Measurements from ENCODE around the gene TMEM183A.

TMEM183A gene

DNA sequence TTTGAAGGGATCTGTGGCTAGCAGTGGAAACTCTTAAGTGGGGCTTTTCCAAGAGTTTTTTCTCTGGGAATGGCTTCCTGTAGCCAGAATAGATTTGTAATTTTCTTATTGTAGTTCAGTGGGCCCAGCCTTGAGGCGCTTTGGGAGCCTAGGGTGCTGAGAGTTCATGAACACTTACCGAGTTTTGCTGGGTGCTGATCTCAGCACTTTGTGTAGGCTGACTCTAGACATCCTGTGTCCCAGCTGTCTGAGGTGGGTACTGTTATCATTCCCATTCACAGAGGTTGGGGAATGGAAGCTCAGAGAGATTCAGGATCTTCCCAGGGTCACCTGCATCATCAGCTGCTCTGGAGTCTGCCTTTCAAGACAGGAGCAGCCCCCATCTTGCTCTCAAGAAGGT, 26.1 kb downstream of the TMEM183A start:
- no peaks in the 10 kb centered on the region for H3K4me1 Mint-ChIP-seq (ENCODE audit: low read depth)
- H3K27ac Mint-ChIP-seq, result no peak overlapping the region
- no peak overlapping the region for H3K4me3 Mint-ChIP-seq
- no peaks in the 10 kb centered on the region for H3K36me3 Mint-ChIP-seq (ENCODE audit: low read depth)
- no peaks in the 10 kb centered on the region for H3K27me3 Mint-ChIP-seq
- H3K9me3 Mint-ChIP-seq, result no peaks in the 10 kb centered on the region

DNA sequence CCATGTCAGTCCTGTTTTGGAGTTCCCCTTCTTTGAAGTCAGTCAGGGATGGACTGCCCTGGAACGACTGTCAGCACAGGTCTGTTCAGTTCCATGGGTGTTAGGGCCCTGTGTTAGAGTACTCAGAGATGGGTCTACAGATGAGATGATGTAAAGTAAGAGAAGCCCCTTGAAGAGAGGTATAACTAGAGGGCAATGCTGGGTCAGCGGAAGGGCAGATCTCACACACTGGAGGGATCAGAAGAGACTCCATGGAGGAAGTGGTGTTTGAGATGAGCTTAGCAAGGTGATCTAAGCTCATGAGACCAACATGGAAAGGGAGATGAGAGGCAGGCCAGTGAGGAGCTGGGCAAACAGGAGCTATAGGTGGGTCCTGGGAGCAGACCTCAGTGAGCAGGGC, 26.7 kb downstream of the TMEM183A start:
- Mint-ChIP-seq H3K4me1 (ENCODE audit: low read depth) (no peaks in the 10 kb centered on the region), H3K4me3 (no peak overlapping the region), H3K27ac (no peak overlapping the region), H3K27me3 (no peaks in the 10 kb centered on the region), H3K9me3 (no peaks in the 10 kb centered on the region), H3K36me3 (ENCODE audit: low read depth) (no peaks in the 10 kb centered on the region)

DNA sequence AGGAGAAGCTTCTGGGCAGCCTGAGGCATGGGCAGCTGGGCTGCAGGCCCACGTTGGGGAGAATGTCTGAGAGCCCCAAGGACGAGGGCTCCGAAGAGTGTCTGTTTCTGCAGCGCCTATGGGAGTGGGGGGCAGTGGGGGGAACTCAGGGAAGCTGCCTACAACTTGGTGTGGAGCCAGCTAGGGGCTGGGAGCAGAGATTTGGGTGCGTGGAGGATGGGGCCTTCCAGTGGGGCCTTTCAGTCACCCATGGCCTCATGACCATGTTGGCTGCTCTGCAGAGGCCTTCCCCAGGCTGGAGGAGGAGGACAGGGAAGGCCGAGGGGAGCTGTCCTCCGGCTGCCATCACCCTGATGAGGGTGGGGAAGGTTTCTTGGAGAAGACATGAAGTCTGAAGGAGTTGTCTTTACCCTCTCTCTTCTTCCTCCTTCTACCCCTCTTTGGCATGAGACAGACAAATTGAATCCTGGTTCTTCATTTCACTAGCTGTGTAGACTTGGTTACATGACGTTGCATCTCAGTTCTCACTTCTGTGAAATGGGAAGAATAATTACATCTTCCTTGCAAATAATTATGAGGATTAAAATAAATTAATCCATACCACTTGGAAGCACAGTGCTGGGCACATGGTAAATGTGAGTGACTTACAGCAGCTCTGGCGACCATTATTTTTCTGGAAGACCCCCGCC, 27.4 kb downstream of the TMEM183A start:
- Mint-ChIP-seq H3K27me3 (peaks cover 5% of the 10 kb centered on the region), H3K27ac (no peak overlapping the region), H3K9me3 (no peaks in the 10 kb centered on the region), H3K4me3 (no peak overlapping the region), H3K4me1 (ENCODE audit: low read depth) (peaks cover 5% of the 10 kb centered on the region), H3K36me3 (ENCODE audit: low read depth) (peaks cover 4% of the 10 kb centered on the region)

DNA sequence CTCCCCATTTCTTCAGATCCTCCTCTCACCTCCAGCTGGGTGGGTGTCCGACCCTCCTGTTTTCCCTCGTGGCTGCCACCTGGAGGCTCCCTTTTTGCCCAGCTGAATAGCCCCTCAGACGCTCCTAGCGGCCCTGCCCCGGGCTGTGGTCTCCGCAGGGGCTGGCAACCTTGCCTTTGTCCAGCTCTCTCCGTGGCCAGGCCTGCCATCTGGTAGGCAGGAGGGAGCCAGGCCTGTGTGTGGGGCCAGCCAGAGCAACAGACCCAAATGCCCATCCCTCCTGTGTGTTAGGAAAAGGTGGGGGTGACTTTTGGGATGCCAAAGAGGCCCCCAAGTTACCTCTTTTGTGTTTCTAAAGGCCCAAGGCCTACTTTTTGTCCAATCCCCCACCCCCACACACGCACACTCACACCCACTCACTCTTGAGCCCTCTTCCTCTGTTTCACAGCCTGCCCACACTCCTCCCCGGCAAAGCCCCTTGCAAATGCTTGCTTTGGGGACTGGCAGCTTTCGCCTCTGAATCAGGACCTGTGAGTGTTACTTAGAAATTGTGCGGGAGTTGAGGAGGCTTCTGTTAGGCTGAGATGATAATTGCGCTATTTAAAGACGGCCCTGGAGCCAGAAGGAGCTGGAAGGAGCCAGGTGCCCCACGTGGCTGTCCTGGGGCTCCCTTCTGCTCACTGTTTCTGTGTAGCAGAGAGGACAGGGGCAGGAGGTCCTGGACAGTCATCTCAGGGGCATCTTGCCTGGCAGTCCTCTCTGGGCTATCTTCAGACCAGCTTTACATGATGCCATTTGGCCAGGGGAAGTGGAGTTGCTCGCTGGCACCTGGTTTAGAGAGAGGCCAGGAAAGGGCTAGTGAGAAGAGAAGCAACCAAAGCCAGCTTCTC, 28.2 kb downstream of the TMEM183A start:
- peaks cover 5% of the 10 kb centered on the region for H3K27me3 Mint-ChIP-seq
- peaks cover 5% of the 10 kb centered on the region for H3K4me1 Mint-ChIP-seq (ENCODE audit: low read depth)
- no peaks in the 10 kb centered on the region for H3K9me3 Mint-ChIP-seq
- no peak overlapping the region for H3K4me3 Mint-ChIP-seq
- peaks cover 4% of the 10 kb centered on the region for H3K36me3 Mint-ChIP-seq (ENCODE audit: low read depth)
- H3K27ac Mint-ChIP-seq, result no peak overlapping the region

DNA sequence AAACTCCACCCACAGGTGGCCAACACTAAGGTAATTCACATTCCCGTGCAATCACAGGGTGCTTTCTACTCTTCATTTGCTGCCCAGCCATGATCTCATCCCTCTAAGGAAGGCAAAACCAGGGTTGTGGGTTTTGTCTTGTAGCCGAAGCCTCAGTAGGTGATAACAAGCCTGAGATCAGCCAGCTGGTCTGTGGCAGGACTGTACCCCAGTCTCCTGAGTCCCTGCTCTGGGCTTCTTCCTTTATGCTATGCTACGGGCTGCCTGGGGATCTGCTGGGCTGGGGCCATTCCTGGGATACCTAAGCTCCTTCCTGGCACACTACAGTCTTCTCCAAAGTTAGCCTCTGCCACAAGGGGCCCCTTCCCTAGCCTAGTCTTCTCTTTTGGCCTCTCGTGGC, 29.0 kb downstream of the TMEM183A start:
- Mint-ChIP-seq H3K4me3 (no peak overlapping the region), H3K36me3 (ENCODE audit: low read depth) (peaks cover 4% of the 10 kb centered on the region), H3K4me1 (ENCODE audit: low read depth) (peaks cover 5% of the 10 kb centered on the region), H3K27ac (no peak overlapping the region), H3K9me3 (no peaks in the 10 kb centered on the region), H3K27me3 (peaks cover 5% of the 10 kb centered on the region)

DNA sequence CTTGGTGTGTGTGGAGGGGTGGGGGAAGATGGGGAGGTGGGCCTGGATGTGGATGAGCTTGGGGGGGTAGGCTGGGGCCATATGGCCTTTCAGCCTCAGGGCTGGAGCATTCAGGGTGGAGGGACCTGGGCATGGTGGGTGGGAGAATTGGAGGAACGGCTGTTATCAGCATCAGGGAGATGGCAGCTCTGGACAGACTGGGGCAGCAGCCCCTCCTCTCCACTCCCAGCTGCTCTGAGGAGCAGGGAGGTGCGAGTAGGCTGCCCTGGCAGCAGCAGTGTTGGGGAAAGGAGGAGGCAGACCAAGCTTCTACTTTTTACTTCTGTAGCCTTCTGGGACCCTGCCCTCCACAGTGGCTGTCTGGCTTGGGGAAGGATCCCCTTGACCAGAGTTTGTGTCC, 29.4 kb downstream of the TMEM183A start:
- H3K27ac Mint-ChIP-seq, result no peak overlapping the region
- H3K27me3 Mint-ChIP-seq, result peaks cover 5% of the 10 kb centered on the region
- H3K4me1 Mint-ChIP-seq (ENCODE audit: low read depth), result peaks cover 5% of the 10 kb centered on the region
- H3K36me3 Mint-ChIP-seq (ENCODE audit: low read depth), result peaks cover 4% of the 10 kb centered on the region
- H3K9me3 Mint-ChIP-seq, result no peaks in the 10 kb centered on the region
- no peak overlapping the region for H3K4me3 Mint-ChIP-seq

DNA sequence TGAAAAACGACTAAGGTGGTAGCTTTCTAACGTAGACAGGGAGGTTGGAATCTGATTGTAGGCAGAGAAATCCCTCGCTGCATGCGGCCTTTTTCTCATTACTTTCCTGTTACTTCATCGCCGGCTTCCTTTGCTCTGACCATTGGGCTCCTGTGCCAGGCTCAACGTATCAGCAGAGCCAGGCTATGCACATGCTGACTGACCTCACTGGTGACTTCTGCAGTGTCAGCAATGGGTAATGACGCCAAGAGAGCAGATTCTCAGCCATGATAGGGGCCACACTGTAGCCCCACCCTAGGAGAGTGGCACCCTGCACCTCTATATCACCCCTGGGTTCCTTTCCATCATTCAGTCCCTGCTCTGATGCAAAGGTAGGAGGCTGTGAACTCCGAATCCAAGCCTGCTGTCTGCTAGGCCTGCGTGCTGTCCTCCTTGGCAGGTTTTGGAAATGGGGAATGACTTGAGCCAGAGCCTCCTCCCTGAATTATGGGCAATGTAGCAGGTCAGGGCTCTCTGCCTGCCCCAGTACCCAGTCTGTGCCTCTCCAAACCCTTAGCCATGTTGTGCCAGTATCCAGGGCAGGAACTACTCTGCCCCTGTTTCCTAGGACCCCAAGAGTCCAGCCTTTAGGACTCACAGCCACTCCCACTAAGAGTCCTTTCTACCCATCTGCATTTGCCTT, 30.5 kb downstream of the TMEM183A start:
- H3K27ac Mint-ChIP-seq, result no peak overlapping the region
- H3K36me3 Mint-ChIP-seq (ENCODE audit: low read depth), result peaks cover 4% of the 10 kb centered on the region
- peaks cover 5% of the 10 kb centered on the region for H3K4me1 Mint-ChIP-seq (ENCODE audit: low read depth)
- no peaks in the 10 kb centered on the region for H3K9me3 Mint-ChIP-seq
- H3K27me3 Mint-ChIP-seq, result peaks cover 5% of the 10 kb centered on the region
- no peak overlapping the region for H3K4me3 Mint-ChIP-seq

DNA sequence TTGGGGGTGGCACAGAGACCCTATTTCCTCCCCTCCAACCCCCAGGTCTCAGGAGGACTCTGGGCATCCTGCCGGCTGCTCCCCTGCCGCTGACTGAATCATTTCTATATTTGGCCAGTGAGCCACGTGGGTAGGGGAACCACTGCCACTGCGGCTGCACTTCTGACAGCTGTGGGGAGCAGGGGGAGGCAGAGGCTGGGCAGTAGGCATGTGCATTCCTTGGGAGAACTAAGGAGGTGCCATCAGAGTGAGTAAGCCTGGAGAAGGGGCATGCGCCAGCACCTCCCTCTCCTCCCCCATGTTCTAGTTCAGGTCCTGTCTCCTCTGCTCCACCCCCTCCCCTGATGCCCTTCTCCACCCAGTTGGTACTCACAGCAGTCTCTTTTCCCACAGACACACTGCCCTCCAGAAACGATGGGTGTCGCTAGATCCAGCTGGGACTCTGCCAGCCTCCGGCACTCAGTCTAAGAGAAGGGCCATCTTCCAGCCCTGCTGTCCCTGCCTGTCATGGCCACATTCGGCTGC, 31.1 kb downstream of the TMEM183A start:
- Mint-ChIP-seq H3K4me3 (no peak overlapping the region), H3K9me3 (no peaks in the 10 kb centered on the region), H3K36me3 (ENCODE audit: low read depth) (peaks cover 4% of the 10 kb centered on the region), H3K27ac (no peak overlapping the region), H3K27me3 (peaks cover 5% of the 10 kb centered on the region), H3K4me1 (ENCODE audit: low read depth) (peaks cover 5% of the 10 kb centered on the region)

DNA sequence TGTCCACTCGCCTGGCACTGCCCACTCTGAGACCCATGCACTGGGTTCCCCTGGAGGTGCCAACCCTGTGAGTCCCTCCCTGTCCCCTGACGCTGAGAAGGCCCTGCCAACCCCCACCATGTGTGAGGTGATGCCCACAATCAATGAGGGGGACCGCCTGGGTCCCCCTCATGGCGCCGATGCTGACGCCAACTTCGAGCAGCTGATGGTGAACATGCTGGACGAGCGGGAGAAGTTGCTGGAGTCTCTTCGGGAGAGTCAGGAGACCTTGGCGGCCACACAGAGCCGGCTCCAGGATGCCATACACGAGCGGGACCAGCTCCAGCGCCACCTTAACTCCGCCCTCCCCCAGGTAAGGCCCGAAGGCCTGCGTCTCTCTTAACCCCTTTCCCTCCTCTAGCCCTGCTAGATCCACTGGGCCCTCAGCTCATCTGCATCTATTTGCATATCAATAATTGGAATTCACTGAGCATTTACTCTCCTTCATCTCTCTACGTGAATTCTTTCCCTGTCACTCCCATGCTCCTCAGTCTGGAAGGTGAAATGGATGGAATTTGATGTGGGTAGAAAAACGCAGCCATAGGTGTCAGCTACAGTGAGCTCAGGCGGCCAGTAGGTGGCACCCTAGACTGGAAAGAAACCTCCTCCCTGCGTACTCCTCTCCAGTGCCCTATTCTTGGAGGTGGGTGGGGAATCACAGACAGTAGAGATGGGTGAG, 31.9 kb downstream of the TMEM183A start:
- Mint-ChIP-seq H3K27me3 (peaks cover 5% of the 10 kb centered on the region), H3K4me3 (no peak overlapping the region), H3K4me1 (ENCODE audit: low read depth) (peaks cover 5% of the 10 kb centered on the region)

DNA sequence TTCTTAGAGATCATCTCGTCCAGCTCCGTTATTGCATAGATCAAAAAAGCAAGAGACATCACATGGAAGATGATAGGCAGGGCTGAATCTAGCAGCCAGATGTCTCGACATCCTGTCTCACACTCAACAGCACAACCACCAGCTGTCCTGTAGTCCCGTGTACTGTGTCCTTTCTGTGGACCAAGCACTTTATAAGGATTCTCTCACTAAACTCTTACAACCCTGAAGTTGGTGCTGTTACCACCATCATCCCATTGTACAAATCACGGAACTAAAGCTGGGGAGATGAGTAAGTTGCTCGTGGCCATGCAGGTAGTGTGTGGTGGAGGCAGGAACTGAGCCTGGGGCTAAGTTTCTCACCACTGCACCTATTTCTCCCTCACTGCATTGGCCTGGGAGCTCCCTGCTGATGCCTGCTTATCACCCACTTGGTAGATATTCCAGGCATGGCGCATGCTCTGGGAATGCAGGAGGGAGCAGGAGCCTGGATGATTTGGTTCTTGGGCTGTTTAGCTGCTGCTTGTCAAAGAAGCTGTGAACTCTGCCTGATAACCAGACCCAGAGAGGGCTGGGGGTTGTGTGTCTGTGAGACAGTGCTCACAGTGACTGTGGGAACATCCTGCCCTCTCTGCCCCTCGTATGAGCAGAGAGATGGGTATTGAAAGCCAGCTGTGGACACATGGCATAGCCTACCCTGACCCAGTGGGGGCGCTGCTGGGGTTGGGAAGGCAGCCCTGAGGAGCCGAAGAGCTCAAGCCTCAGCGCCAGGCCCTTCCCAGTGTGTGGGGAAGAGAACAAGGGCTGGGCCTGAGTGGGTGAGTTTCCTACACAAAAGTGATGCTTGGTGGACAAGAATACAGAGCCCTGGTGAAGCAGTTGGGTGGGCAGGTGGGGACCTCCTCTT, 32.7 kb downstream of the TMEM183A start:
- H3K9me3 Mint-ChIP-seq, result no peaks in the 10 kb centered on the region
- H3K27ac Mint-ChIP-seq, result no peak overlapping the region
- peaks cover 7% of the 10 kb centered on the region for H3K27me3 Mint-ChIP-seq
- H3K4me3 Mint-ChIP-seq, result no peak overlapping the region
- H3K4me1 Mint-ChIP-seq (ENCODE audit: low read depth), result peaks cover 5% of the 10 kb centered on the region
- H3K36me3 Mint-ChIP-seq (ENCODE audit: low read depth), result peaks cover 4% of the 10 kb centered on the region

More for the DNA sequence above, 31.9 kb downstream of the TMEM183A start:
- no peaks in the 10 kb centered on the region for H3K9me3 Mint-ChIP-seq
- H3K36me3 Mint-ChIP-seq (ENCODE audit: low read depth), result peaks cover 4% of the 10 kb centered on the region
- no peak overlapping the region for H3K27ac Mint-ChIP-seq

DNA sequence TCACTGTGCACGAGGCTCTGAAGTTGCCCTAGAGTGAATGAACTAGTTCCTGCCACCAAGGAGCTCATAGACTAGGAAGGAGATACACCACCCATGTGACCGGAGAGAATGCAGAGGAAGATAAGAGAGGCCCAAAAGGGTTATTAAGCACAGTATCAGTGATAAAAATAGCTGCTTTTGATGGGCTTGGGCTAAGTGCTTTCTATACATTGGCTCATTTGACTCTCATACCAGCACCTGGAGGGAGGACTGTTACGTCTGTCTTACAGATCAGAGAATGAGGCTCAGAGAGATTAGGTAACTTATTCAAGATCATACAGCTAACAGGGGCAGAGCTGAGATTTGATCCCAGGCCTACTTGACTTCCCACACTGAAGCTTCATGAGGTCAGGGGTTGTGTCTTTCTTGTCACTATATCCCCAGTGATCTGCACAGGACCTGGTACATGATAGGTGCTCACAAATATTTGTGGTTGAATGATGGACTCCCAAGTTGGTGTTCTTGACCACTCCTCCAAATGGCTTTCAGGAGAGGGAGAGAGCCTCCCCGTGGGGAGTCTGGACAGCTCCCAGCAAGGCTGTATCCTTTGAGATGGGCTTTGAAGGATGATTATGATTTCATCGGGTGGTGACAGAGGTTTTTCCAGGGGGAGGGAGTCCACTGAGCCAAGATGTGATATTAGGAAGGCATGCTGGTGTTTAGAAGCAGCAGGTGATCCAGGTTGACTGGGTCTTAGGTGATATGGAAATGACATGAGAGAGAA, 33.5 kb downstream of the TMEM183A start:
- Mint-ChIP-seq H3K36me3 (ENCODE audit: low read depth) (peaks cover 4% of the 10 kb centered on the region), H3K9me3 (no peaks in the 10 kb centered on the region), H3K27me3 (peaks cover 9% of the 10 kb centered on the region), H3K4me1 (ENCODE audit: low read depth) (peaks cover 5% of the 10 kb centered on the region), H3K4me3 (no peak overlapping the region), H3K27ac (no peak overlapping the region)

DNA sequence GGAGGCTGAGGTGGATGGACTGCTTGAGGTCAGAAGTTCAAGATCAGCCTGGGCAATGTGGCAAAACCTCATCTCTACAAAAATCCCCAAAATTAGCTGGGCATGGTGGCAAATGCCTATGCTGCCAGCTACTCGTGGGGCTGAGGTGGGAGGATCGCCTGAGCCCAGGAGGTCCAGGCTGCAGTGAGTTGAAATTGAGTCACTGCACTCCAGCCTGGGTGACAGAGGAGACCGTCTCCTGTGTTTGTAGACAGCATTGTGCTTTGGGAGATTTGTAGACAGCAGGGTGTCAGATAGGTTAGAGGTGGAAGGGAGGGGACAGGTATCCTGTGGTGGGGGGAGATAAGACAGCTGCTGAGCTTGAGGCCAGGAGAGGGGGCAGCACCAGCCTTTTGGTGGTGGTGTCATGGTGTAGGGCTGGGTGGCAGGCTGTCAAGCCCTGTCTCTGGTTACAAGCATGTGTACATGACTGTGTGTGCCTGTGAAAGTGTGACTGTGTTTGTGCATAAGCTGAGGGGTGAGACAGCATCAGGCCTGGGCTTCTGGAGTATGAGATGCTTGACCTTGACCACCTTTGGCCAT, 34.3 kb downstream of the TMEM183A start:
- Mint-ChIP-seq H3K4me3 (no peak overlapping the region), H3K36me3 (ENCODE audit: low read depth) (peaks cover 4% of the 10 kb centered on the region), H3K9me3 (no peaks in the 10 kb centered on the region), H3K4me1 (ENCODE audit: low read depth) (peaks cover 5% of the 10 kb centered on the region), H3K27ac (no peak overlapping the region), H3K27me3 (peaks cover 9% of the 10 kb centered on the region)

All from stimulated activated naive CD8-positive, alpha-beta T cell treated with anti-CD3 and anti-CD28 coated beads, Interleukin-15, Interleukin-2, amounts not matched to agents 100 ng/mL and 50 ng/mL, for 24 hours (primary cell).